H7 (cell line): ENCODE data around the gene TMEM60. TPM values are rescaled to one million over a fixed set of nuclear protein-coding genes. Genes with fewer than 3 reads are reported as not detected.

Experiments used
- DNase-seq: peaks from one replicate; pipeline ENCODE4 v3.0.0; 2012
- H3K27me3 ChIP-seq: 2 replicates; pipeline ENCODE4 v1.6.0; 2011; ENCODE audit warnings: mild to moderate bottlenecking, low read length; ENCODE audit not compliant: control insufficient read depth, insufficient read depth
- H3K36me3 ChIP-seq: replicated peaks from 2 replicates; pipeline ENCODE4 v1.5.1; 2011; ENCODE audit warnings: low read length; ENCODE audit not compliant: control insufficient read depth, insufficient read depth
- H3K4me3 ChIP-seq: 2 replicates; pipeline ENCODE4 v1.5.1; 2011; ENCODE audit warnings: low read depth, mild to moderate bottlenecking, control low read depth, low read length, moderate library complexity; ENCODE audit not compliant: insufficient read depth
- total RNA-seq: library from RNA; depleted of rRNA; stranded (reverse); fragments of >200 nt; shearing (Covaris generic); gene quantifications from 2 replicates; pipeline ENCODE4 v1.2.3, GENCODE V29; 2014; rRNA removed

TMEM60 gene
- total RNA-seq, 1 experiment from 2014 or later, result 28.5 TPM

DNA sequence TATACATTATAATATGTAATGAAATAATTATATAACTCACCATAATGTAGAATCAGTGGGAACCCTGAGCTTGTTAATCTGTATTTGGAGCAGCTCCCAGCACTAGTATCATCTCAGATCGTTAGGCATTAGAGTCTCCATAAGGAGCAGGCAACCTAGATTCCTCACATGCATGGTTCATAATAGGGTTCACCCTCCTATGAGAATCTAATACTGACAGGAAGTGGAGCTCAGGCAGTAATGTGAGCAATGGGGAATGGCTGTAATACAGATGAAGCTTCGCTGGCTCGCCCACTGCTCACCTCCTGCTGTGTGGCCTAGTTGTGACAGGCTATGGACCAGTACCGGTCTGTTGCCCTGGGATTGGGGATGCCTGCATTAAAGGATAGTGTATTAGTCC is 52.5 kb downstream of the TMEM60 start:
- Histone ChIP-seq H3K36me3 (peaks cover 2% of the 10 kb centered on the region), H3K27me3 (no peaks in the 10 kb centered on the region), H3K4me3 (no peak overlapping the region)
- no peak for DNase-seq

Other genes with a start within 250 kb of the TMEM60 start
- 12.6 and 12.8 TPM in 2 replicates for gene RSBN1L, start 102.0 kb downstream of the TMEM60 start, total RNA-seq
- 17.3 and 32.5 TPM in 2 replicates for gene PHTF2, start 339 bp upstream of the TMEM60 start, total RNA-seq